Loucy (cell line): ENCODE data around the gene ABCC9.

Source experiments
- H2AFZ ChIP-seq: fragments of 200-600 bp; sonication (generic); 2 replicates; pipeline ENCODE4 v1.6.0; 2016; ENCODE audit warnings: antibody characterized with exemption, mild to moderate bottlenecking, low read length, moderate library complexity
- H3F3A ChIP-seq: fragments of 200-600 bp; 2 replicates; pipeline ENCODE4 v1.6.0; 2016; ENCODE audit warnings: antibody characterized with exemption, low read depth, mild to moderate bottlenecking
- H3K27me3 ChIP-seq: fragments of 200-600 bp; sonication (generic); 2 replicates; pipeline ENCODE4 v1.6.1; 2014; ENCODE audit warnings: low read length, mild to moderate bottlenecking; ENCODE audit not compliant: insufficient read depth, poor library complexity, severe bottlenecking
- H3K36me3 ChIP-seq: fragments of 200-600 bp; sonication (generic); 2 replicates; pipeline ENCODE4 v1.6.1; 2016; ENCODE audit warnings: low read length; ENCODE audit not compliant: insufficient read depth
- H3K4me1 ChIP-seq: fragments of 200-600 bp; sonication (generic); 2 replicates; pipeline ENCODE4 v1.5.1; 2014; ENCODE audit warnings: low read length, mild to moderate bottlenecking; ENCODE audit not compliant: insufficient read depth, poor library complexity, severe bottlenecking
- H3K4me2 ChIP-seq: fragments of 200-600 bp; sonication (generic); 2 replicates; pipeline ENCODE4 v1.6.0; 2014; ENCODE audit warnings: antibody characterized with exemption, low read length, low read depth, mild to moderate bottlenecking; ENCODE audit not compliant: poor library complexity, severe bottlenecking
- H3K4me3 ChIP-seq: fragments of 200-600 bp; sonication (generic); 2 replicates; pipeline ENCODE4 v1.5.1; 2014; ENCODE audit warnings: low read length, mild to moderate bottlenecking, mixed read lengths; ENCODE audit not compliant: poor library complexity, severe bottlenecking
- H3K79me2 ChIP-seq: fragments of 200-600 bp; sonication (generic); 2 replicates; pipeline ENCODE4 v1.6.1; 2014; ENCODE audit warnings: low read length; ENCODE audit not compliant: insufficient read depth
- H3K9ac ChIP-seq: fragments of 200-600 bp; sonication (generic); 2 replicates; pipeline ENCODE4 v1.6.0; 2014; ENCODE audit warnings: mild to moderate bottlenecking, low read depth, low read length, moderate library complexity; ENCODE audit not compliant: poor library complexity, severe bottlenecking
- H3K9me2 ChIP-seq: fragments of 200-600 bp; sonication (generic); replicated peaks from 2 replicates; pipeline ENCODE4 v1.6.1; 2016; ENCODE audit warnings: low read depth, low read length, mixed read lengths
- H3K9me3 ChIP-seq: fragments of 200-600 bp; sonication (generic); 2 replicates; pipeline ENCODE4 v1.6.1; 2014; ENCODE audit warnings: mild to moderate bottlenecking, antibody characterized with exemption, low read length, low read depth; ENCODE audit not compliant: insufficient read depth
- H4K20me1 ChIP-seq: fragments of 200-600 bp; sonication (generic); 2 replicates; pipeline ENCODE4 v1.6.0; 2014; ENCODE audit warnings: antibody characterized with exemption, low read length, mild to moderate bottlenecking; ENCODE audit not compliant: insufficient read depth, poor library complexity, severe bottlenecking
- CTCF ChIP-seq: fragments of 200-600 bp; sonication (generic); conservative IDR thresholded peaks from 2 replicates; pipeline ENCODE4 v1.5.1; 2014; ENCODE audit warnings: mild to moderate bottlenecking, antibody characterized with exemption, low read length
- EZH2phosphoT487 ChIP-seq: fragments of 200-600 bp; IDR thresholded peaks from 2 replicates; pipeline ENCODE4 v1.6.1; 2018; ENCODE audit warnings: antibody characterized with exemption, mild to moderate bottlenecking, moderate library complexity, borderline replicate concordance

Gene ABCC9

GRCh38 chr12:21865846-21866245 is 75.4 kb downstream of the ABCC9 start:
- no peak overlapping the region for H3K9ac ChIP-seq
- H3K4me2 ChIP-seq = no peak overlapping the region
- no peaks in the 10 kb centered on the region for H4K20me1 ChIP-seq
- no peaks in the 10 kb centered on the region for H3F3A ChIP-seq
- no peak overlapping the region for H2AFZ ChIP-seq
- H3K4me3 ChIP-seq = no peak overlapping the region
- H3K9me3 ChIP-seq = no peaks in the 10 kb centered on the region
- no peaks in the 10 kb centered on the region for H3K36me3 ChIP-seq
- H3K4me1 ChIP-seq = no peaks in the 10 kb centered on the region
- no peaks in the 10 kb centered on the region for H3K27me3 ChIP-seq
- TF ChIP-seq CTCF (no peak), EZH2phosphoT487 (no peak)
- no peaks in the 10 kb centered on the region for H3K9me2 ChIP-seq
- no peaks in the 10 kb centered on the region for H3K79me2 ChIP-seq

GRCh38 chr12:21860534-21860933 is 80.7 kb downstream of the ABCC9 start:
- H2AFZ ChIP-seq = no peak overlapping the region
- no peaks in the 10 kb centered on the region for H3K36me3 ChIP-seq
- no peaks in the 10 kb centered on the region for H3K79me2 ChIP-seq
- H3F3A ChIP-seq = no peaks in the 10 kb centered on the region
- no peaks in the 10 kb centered on the region for H3K4me1 ChIP-seq
- H3K9me2 ChIP-seq = no peaks in the 10 kb centered on the region
- H4K20me1 ChIP-seq = no peaks in the 10 kb centered on the region
- no peak overlapping the region for H3K9ac ChIP-seq
- H3K4me2 ChIP-seq = no peak overlapping the region
- H3K4me3 ChIP-seq = no peak overlapping the region
- TF ChIP-seq CTCF = no peak
- TF ChIP-seq EZH2phosphoT487 = no peak
- H3K9me3 ChIP-seq = no peaks in the 10 kb centered on the region
- no peaks in the 10 kb centered on the region for H3K27me3 ChIP-seq

- no peaks in the 10 kb centered on the region for H3F3A ChIP-seq
- no peak overlapping the region for H3K4me3 ChIP-seq
- no peak overlapping the region for H3K4me2 ChIP-seq
- H3K36me3 ChIP-seq = no peaks in the 10 kb centered on the region
- H3K9me2 ChIP-seq = no peaks in the 10 kb centered on the region
- H3K9me3 ChIP-seq = no peaks in the 10 kb centered on the region
- no peaks in the 10 kb centered on the region for H3K79me2 ChIP-seq
- H3K4me1 ChIP-seq = no peaks in the 10 kb centered on the region
- TF ChIP-seq EZH2phosphoT487 = no peak
- no peak for TF ChIP-seq CTCF
- no peaks in the 10 kb centered on the region for H4K20me1 ChIP-seq
- no peak overlapping the region for H3K9ac ChIP-seq
- no peaks in the 10 kb centered on the region for H3K27me3 ChIP-seq
- no peak overlapping the region for H2AFZ ChIP-seq
These were observed 81.1 kb downstream of the ABCC9 start for GRCh38 chr12:21860128-21860527.
